AG08395 (cell line): ENCODE data around the gene C1QTNF6.
"Not testable (repeated sequence)": the region's sequence is repeated elsewhere in the genome, so short reads cannot be mapped to it uniquely, and the experiment has no call there.

ENCODE experiments used
- DNase-seq: peaks from one replicate; pipeline ENCODE4 v3.0.0; 2012; ENCODE audit warnings: mixed read lengths, low spot score

C1QTNF6 gene

DNA sequence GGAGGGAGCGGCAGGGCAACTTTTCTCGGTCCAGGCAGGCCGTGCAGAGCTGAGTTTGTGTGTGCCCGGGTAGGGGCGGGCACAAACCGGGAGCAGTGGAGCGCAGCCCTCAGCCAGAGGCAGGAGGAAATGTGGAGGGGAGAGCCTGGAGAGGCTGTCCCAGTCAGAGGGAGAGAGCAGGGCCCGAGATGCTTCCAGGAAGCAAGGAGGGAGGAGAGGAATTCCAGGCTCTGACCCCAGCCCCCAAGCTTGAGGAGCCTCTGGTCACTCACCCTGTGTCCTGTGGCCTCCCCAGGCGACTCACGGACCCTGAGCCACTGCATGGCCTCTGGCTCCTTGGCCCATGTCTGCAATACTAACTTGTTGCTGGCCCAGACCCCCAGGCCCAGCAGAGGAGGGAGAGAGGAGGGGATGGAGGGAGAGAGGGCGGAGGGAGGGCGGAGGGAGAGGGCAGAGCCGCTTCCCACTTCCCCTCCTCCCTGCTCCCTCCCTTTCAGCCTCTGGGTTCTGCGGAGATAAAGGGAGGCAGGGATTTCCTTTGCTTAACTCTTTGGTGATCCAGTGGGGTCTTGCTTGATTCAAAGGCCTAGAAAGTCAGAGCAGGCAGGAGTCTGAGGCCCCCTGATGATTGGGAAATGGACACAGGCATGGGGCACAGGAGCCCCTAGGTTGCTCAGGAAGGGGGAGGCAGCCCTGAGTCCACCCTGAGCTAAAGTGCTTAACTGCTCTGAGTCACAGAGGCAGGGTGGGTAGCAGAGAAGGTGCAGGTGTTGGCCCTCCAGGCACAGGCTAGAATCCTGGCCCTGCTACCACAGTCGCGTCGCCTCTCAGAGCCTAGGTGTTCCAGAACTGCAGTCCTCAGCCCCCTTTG lies at the start of gene C1QTNF6:
Gene C1QTNF6 (minus strand): TSS at position 357 of the 871 bp plus-strand sequence. CDS start 34 bp downstream, at position 323.
- peak; percentile 39 for DNase-seq

DNA sequence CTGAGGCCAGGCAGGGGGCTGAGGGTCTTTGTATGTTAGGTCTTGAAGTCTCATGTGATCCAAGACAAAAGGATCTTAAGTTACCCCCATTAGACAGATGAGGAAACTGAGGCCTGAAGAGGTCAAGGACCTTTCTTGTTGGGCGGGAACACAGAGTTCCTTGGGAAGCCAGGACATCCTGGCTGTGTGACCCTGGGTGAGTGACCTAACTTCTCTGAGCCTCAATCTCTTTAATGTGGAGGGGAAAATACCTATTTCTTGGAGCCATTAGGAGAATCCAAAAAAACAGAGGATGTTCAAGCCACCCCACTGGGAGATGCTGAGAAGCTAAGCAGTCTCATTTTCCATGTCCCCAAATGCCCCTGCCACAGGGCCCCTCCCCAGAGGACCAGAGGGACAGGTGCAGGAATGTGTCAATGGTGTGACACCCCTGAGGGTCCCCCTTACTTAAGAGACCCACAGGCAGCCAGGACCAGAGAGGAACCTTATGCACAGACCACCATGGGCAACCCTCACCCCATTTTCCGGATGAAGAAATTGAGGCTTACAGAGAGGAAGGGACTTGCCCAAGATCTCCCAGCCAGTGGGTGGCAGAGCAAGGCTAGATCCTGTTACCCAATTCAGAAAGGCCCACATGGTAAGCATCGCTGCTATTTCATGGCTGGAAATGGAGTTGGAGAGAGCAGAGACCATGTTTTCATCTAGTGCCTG lies 48.0 kb upstream of the C1QTNF6 start:
- no peak for DNase-seq

DNA sequence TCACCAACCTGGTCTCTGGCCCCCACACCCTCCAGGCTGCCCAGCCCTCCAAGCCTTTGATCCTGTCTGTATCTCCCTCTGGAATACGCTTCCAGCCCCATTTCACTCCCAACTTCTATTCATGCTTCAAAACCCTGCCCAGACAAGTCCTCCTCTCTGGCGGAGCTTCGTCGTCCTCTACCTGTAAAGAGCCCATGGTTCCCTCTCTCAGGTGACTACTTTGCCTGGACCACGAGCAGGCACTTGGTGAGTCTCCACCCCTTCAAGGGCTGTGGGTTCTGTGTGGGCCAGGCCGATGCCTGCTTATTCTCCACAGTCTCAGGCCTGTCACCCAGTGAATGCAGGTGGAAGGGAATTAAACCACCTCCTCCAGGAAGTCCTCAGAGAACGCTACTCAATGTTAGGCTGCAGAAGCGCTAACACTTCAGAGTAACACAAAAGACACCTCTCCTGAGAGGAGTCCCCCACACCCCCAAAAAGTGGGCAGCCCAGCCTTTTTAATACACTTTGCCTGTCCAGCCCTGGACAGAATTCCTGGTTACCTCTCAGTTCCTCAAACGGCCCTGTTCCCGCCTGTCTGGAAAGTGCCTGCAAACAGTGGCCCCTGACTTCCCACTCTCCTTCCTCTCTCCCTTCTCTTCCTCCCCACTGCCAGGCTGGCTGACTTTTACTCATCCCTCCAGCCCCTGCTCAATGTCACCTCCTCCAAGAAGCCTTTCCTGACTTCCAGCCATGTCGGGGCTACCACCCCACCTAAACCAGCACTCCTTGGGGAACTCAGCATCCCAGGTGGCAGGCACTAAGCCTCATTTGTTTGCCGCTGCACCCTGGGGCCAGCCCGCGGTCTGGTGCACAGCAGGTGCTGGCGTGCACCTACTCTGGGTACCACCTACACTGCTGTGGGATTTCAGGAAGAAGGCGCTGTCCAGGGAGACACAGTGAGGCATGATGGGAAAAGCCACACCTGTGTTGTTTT lies 47.0 kb upstream of the C1QTNF6 start:
- no peak for DNase-seq

DNA sequence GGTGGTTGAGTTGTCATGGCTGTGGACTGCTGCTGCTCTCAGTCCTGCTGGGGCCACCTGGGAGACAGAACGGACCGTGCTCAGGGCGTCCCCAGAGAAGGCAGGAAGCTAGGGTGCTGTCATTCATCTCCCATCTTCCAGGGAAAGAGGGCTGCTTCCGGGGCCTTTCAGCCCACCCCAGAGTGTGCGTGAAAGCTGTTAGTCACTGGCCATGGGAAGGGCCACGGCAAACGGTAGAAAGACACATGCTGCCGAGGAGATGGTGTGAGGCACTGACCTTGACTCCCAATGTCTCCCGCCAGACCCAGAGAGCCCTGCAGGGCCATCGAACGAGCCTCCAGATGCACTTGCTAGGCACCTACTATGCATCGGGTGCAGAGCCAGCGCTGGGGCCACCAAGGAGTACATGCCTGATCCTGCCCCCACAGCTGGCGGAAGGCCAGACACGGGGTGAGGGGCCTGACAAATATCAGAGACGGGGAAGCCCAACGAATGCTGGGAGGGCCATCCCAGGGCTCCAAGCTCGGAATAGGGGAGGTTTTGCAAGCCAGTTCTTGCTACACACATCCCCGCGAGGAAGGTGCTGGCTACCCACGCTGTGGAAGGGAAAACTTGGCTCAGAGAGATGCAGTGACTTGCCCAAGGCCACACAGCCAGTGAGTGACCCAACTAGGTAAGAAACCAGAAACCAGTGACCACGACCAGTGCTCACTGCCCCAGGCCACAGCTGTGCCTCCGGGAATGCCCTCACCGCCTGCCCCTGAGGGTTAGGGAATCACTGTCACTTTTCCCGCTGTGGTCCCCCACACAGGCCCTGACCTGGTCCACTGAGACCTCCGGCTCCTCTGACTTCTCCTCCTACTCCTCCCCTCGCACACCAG lies 45.9 kb upstream of the C1QTNF6 start:
- no peak for DNase-seq

DNA sequence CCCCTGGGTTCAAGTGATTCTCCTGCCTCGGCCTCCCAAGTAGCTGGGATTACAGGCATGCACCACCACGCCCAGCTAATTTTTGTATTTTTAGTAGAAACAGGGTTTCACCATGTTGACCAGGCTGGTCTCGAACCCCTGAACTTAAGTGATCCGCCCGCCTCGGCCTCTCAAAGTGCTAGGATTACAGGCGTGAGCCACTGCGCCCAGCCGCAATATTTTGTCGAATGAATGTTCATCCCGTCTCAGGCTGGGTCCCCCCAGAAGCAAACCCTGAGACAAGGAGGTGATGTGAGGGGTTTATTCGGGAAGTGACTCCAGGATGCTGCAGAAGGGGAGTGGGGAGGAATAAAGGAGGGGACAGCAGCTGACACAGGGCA lies 45.3 kb upstream of the C1QTNF6 start:
- DNase-seq, result not testable (repeated sequence)

DNA sequence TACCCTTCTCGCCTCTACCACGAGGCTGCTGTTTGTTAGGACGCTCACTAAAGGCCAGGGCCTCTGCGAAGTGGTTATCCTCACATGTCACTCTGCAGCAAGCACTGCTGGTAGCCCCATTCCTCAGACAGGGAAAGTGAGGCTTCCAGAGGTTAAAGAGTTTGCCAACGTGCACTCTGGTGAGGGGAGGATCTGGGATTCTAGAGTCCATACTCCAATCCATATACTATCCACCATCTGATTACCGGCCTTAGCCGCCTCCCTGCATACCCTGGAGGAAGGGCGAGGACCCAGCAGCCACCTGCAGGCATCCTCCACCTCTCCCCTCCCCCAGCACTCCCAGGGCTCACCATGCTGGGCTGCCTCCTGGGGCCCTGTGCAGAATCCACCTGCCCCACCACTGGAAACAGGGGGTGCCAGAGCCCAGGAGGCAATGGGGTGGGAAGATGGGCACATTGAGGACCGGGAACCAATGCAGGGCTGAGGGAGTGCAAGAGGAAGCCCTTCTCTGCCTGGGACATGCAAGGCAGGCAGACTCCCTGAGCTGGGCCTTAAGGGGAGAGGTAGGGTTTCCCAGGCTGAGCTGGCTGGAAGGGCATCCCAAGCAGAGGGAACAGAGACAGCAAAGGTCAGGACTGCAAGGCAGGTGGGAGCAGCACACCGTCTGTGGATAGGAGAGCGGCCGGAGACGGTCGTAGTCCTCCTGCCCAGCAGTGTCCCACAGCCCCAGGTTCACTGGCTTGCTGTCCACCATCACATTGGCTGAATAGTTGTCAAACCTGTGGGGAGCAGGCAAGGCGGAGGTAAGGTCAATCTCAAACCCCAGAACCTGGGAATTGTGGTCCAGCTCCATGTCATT lies 44.3 kb upstream of the C1QTNF6 start:
- no peak for DNase-seq

DNA sequence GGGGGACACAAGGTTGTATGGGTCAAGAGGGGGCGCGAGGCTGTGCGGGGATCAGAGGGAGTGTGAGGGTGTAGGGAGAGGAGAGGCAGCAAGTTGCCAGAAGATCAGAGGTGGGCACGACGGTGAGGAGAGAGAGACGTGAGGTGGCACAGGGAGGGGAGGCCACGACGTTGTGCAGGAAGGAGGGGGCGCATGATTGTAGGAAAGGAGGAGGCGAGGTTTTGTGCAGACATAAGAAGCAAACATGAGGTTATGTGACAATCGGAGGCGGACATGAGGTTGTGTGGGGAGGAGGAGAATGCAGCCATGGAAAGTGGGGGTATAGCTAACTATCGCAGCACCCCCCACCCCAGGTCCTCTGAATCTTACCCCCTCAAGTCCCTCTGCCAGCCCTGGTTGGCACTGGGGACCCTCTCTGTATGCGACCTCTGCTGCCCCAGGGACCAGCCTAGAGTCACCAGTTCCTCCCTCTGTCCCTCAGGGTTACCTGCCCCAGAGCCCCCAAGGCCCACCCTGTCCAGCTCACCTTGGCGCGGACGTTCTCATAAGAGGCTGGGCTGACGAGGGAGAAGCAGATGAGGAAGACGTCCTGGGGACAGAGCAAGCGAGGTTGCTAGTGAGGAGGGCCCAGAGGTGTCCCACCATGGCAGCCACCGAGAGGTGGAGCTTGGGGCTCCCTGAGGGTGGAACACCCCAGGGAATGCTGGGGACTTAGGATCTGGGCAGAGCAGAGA lies 43.5 kb upstream of the C1QTNF6 start:
- DNase-seq, result no peak

DNA sequence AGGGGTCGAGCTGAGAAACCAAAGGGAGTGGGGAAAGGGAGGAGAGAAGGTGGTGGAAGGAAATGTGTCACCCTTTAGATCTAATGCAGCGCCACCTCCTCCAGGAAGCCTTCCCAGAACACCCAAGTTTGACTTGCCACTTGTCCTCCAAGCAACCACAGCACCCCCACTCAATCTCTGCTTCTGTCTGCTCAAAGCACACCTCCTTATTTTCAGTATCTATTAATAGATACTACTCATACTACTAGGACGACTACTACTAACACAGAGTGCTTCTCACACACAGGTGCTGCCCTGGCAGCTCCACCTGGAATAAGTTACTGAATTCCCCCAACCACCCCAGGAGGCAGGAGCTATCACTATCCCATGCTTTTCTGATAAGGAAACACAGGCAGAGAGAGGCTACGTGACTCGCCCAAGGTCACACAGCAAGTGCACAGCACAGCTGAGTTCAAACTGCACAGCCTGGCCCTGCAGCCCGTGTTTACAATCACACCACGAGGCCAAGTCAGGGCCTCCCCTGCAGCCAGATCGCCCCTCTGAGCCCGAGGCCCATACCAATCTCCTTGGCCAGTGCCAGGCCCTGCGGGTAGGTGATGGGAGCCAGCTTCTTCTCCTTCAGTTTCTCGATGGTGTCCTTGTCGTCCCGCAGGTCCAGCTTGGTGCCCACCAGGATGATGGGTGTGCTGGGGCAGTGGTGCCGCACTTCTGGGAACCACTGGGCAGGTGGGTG lies 42.8 kb upstream of the C1QTNF6 start:
- no peak for DNase-seq

DNA sequence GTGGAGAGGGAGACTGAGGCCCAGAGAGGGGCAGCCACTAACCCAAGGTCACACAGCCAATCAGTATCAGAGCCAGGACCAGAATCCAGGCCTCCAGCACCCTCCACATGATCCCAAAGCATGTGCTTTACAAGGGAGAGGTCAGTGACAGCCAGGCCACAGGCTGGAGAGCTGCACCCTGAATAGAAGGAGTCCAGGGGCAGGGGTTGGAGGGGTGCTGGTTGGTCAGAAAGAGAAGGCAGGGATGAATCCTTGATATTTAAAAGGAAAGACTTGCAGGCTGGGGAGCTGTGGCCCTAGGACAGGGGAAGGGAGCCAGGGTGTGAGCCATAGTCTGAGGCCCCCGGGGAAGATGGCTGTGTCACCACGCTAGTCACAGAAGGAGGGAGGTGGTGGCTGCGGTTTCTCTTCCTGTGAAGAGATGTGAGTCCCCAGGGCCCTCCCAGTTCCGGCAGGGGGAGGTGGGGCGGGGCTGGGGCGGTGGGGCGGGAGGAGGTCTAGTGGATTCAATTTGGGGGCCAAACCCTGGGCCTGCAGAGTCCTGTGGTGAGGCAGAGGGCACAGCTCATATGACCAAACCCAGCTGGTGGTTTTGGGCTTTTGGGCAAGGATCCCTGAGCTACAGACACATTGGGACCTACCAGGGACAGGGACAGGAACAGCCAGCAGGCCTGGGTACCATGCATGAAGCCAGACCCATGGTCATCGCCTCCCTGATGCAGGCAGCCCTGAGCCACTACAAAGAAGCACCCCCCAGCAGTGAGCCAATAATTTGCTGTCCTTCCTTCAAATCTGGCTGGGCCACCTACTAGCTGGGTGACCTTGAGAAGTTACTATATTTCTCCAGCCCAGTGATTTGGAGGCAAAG lies 42.0 kb upstream of the C1QTNF6 start:
- peak; percentile 83 for DNase-seq

DNA sequence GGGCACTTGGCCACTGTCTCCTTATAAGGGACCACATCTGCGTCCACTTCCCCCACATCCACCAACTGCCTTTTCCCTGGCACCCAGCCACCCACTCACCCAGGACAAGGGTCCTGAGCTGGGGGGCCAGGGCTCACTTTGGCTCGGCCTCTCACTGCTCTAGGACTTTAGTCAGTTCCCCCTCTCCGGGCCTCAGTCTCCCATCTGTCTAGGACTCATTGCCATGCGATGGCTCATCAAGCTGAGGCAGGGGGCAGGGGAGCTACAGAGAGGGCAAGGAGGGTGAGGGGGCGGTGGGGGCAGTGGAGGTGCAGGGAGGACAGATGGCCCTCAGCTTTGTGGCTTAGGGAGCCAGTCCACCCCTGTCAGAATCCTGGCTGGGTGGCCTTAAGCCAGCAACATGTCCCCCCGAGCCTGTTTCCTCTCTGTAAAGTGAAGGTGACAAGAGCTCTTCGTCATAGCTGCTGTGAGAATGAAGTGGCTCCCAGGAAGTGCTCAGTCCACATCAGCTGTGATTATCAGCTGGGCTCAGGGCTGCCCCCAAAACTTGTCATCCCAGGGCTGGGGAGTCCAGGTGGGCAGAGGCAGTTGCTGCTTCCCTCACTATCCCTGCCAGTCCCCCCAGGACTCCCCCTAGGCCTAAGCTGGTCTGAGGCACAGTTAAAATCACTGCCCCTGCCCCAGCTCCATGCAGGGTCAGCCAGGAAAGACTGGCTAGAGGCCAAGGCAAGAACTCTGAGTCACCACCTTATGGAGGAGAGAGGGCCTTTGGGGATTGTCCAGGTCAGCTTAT lies 41.2 kb upstream of the C1QTNF6 start:
- DNase-seq, result peak; percentile 82

DNA sequence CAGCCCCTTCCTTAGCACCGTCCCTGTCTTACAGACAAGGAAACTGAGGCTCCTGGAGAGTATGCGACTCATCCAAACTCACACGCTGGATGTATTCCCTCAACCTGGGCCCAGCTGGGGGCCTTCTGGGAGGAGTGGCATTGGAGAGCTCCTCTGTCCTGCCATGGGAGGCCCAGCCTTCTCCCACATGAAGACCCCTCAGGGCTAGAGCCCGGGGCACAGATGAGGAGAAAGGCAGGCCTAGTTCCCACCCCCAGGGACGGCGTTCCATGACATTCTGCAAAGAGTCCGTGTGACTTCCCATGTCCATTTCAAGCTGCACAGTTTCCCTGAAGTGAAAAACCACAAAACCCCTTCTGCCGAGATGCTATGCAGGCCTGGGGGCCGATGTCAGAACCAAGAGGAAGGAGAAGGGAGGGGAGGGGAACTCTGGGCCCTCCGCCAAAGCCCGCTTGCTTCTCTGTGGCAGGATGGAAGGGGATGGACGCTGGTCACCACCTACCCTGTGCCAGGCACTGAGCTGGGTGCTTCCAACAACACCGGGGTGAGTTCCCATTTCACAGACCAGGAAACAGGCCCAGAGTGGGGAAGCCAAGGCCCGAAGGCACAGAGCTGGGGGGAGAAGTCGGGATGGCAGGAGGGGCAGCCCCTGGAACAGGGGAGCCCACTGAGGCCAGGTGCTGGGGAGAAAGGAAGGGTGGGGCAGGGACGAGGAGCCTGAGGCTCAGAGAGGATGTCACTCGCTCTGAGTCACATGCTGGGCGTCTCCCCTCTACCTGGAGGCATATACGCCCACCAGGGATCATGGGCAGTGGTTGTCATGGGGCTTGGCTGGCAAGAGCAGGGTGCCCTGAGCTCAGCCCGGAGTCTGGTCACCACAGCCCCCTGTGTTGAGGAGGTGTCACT lies 40.3 kb upstream of the C1QTNF6 start:
- no peak for DNase-seq

DNA sequence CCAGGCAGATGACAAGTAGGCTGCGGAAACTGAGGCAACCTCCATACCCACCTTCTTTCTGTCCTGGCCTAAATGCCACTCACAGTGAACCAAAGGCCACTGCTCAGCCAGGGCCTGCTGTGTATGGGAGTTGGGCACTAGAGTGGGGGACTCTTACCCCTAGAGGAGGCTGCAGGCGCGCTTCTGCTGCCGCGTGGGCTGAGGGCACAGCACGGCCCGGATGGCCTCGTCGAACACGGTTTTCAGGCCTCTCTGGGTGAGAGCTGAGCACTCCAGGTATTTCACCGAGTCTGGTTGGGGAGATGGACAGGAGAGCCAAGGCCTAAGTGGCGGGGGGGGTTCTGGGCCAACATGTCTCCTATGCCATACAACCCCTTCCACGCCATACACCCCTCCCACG lies 38.5 kb upstream of the C1QTNF6 start:
- DNase-seq, result no peak

DNA sequence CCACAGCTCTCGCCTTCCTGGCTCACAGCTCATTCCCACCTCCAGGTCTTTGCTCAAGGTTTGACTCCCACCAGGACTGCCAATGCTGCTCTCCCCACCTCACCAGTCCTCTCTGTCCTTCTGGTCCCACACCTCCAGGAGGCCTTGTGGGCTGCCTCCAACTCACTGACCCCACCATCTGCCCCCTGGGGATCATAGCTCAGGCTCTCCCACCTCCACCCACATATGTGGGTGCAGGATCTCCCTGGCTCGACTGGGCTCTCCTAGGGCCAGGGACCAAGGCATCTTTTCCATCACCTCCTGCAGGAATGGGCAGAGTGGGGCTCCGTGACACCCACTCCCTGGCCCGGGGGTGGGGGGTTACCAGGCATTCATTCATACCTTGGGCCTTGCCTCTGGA lies 38.0 kb upstream of the C1QTNF6 start:
- no peak for DNase-seq

DNA sequence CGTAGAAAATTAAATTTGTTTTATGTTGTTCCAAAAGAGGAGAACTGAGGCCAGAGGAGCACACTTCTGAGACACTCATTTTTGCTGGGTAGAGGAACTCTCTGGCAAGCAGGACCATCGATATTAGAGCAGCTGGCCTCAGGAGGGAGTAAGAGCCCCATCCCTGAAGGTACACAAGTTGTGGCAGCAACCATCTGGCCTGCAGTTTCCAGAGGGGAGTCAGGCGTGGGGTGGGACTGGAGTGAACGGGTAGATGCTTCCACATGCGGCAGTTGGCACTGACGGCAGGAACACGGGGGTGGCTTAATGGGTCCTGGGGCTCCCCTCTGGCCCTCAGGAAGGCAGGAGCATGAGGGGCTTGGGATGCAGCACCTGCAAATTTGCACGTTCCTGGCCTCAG lies 37.4 kb upstream of the C1QTNF6 start:
- no peak for DNase-seq

DNA sequence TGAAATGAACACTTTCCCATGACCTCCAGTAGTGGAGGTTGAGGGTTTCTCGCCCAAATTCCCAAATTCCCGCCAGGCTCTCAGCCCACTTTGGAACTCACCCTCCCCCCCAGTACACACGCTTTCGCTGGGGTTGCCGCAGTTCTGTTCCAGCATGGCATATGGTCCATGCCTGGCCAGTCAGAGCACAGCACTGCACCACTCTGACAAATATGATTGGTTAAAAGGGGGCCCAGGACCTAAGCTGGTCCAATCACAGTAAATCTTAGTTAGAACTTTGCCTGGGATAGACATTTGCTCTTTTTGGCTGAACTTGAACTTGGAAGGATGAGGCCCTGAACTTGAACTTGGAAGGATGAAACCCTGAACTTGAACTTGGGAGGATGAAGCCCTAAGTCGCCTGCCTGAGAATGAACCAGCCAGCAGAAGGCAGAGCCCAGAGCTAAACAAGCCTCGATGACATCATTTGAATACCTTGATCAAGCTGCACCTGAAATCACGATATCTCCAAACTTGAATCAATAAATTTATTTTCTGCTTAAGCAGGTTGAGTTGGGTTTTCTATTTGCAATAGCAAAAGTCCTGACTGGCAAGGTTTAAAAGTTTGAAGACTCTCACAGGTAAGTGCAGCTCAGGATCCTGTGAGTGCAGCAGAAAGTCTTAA lies 36.8 kb upstream of the C1QTNF6 start:
- no peak for DNase-seq
